NCI-H1417 (cell line): ENCODE results near the gene TPRG1L.
"Not testable (repeated sequence)": the region's sequence is repeated elsewhere in the genome, so short reads cannot be mapped to it uniquely, and the experiment has no call there.

ENCODE experiments used
- DNase-seq, 3 experiments: peaks; one replicate each; lab custom pipeline; 2025; lab: John Stamatoyannopoulos, UW

TPRG1L gene

GRCh38 chr1:3609016-3609768 is 15.6 kb upstream of the TPRG1L start:
- DNase-seq: no peak

- DNase-seq: no peak
Measured at GRCh38 chr1:3609769-3610526, 14.9 kb upstream of the TPRG1L start.

GRCh38 chr1:3610527-3611169 is 14.2 kb upstream of the TPRG1L start:
- peak in 2 of 3 experiments; percentile 19 to 66 for DNase-seq

- DNase-seq: peak; percentile 52 to 78 (median 77)
Measured at GRCh38 chr1:3611170-3612019, 13.4 kb upstream of the TPRG1L start, which contains the start of gene MEGF6. Gene MEGF6 (minus strand): TSS chr1:3611508. CDS start chr1:3611268, 240 bp downstream.

- no peak for DNase-seq
Measured at GRCh38 chr1:3612123-3612522, 12.7 kb upstream of the TPRG1L start.

- peak in 2 of 3 experiments; percentile 20 to 48 for DNase-seq
Measured at GRCh38 chr1:3614755-3615742, 9.8 kb upstream of the TPRG1L start.

- no peak for DNase-seq
Measured at GRCh38 chr1:3616861-3617260, 8.0 kb upstream of the TPRG1L start.

GRCh38 chr1:3617806-3618345 is 6.9 kb upstream of the TPRG1L start:
- no peak for DNase-seq

GRCh38 chr1:3618531-3618880 is 6.3 kb upstream of the TPRG1L start:
- no peak for DNase-seq

- DNase-seq: peak; percentile 50 to 88 (median 63)
Measured at GRCh38 chr1:3618881-3619671, 5.7 kb upstream of the TPRG1L start.

GRCh38 chr1:3620708-3621107 is 4.1 kb upstream of the TPRG1L start:
- DNase-seq: peak in 1 of 3 experiments; percentile 40

GRCh38 chr1:3621151-3621671 is 3.6 kb upstream of the TPRG1L start:
- peak; percentile 5 to 56 (median 40) for DNase-seq

GRCh38 chr1:3622102-3622501 is 2.7 kb upstream of the TPRG1L start:
- DNase-seq: not testable (repeated sequence)

- DNase-seq: no peak
Measured at GRCh38 chr1:3623441-3624199, 1.2 kb upstream of the TPRG1L start.

- peak in 2 of 3 experiments; percentile 41 to 57 for DNase-seq
Measured at GRCh38 chr1:3625151-3625907, 514 bp downstream of the TPRG1L start.

- no peak for DNase-seq
Measured at GRCh38 chr1:3626025-3626424, 1.2 kb downstream of the TPRG1L start.

GRCh38 chr1:3627515-3628253 is 2.9 kb downstream of the TPRG1L start:
- no peak for DNase-seq
